Measurements from ENCODE around the gene CLDND1. TPM values are rescaled to one million over a fixed set of nuclear protein-coding genes. Genes with fewer than 3 reads are reported as not detected.

Gene CLDND1
- total and polyA plus RNA-seq, 2 of the 13 experiments (the other 11 are each of a cell fraction or from before 2014, with no cell fraction given): 50.8 to 121 TPM

DNA sequence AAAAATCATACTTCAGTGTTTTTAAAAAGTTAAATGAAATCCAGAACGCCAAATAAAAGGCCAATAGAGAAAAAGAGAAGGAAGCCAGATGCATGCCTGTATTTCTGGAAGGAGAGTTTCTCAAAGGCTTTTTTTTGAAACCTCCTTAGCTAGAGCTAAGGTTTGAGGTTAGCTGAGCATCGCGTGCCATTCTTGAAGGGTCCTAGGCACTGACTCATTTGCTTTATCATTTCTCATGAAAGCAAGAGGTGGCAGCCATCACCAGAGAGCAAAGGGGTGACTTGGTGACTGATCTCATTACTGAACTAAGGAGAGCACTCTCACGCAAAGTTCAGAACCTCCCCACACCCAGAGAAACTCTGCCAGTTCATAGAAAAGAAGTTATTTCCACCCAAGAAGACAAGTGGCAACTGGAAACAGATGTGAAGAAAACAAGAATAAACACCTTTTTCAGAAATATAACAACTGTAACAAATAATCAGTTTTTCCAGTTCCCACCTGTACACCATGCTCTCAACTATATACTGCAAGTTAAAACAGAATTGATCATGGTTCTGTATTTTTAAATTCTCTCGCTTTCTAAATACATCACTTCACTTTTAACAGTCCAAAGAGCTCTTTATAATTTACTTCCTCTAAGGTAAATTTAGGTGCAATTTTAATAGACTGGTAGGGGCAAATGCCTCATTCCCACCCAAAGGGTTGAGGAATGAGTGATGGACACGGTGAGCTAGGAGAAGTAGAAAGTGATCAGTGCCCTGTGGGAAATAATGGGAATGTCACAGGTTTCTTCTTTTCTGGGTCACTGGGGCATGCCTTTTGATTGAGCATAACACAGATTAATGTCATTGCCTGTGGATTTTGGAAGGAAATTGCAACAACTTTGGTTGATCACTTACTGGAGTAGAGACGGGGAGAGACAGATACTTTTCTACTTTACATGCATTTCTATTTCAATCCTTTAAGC, 33.7 kb upstream of the CLDND1 start:
- Histone ChIP-seq H2AFZ (ENCODE audit: low read length) (no peak overlapping the region), H3K79me2 (ENCODE audit: insufficient read depth, low read length) (no peaks in the 10 kb centered on the region), H3K4me3 (replicated peaks in 1 of 3; ENCODE audit: insufficient read depth in 1 of 3, low read depth in 2 of 3, low read length in 3 of 3) (no peak overlapping the region), H3K4me2 (ENCODE audit: low read depth, low read length) (no peak overlapping the region), H4K20me1 (ENCODE audit: insufficient read depth, low read length) (no peaks in the 10 kb centered on the region), H3K9me3 (ENCODE audit: low read length) (no peaks in the 10 kb centered on the region), H3K27ac (ENCODE audit: extremely low read length, insufficient read depth, low read length) (no peak overlapping the region), H3K4me1 (ENCODE audit: insufficient read depth, low read length) (no peaks in the 10 kb centered on the region), H3K27me3 (ENCODE audit: control insufficient read depth in 1 of 2, insufficient read depth in 2 of 2, low read length in 2 of 2) (no peaks in the 10 kb centered on the region), H3K36me3 (replicated peaks in 1 of 2; ENCODE audit: control insufficient read depth in 1 of 2, insufficient read depth in 2 of 2, low read length in 2 of 2) (no peaks in the 10 kb centered on the region), H3K9ac (ENCODE audit: insufficient read depth, low read depth, low read length) (no peak overlapping the region)
- BruUV-seq (replicated peaks): no TSS peak
- in situ Hi-C loops (cut with HindIII; ENCODE audit: extremely low pct_ligation_motif_present, low pct_unique_long_range_greater_than_20kb) (loop anchor here (25.0 kb wide), 1 partner anchor 519 kb away; the partner anchor contains the start of gene GABRR3), intact Hi-C loops (cut with micrococcal nuclease; ENCODE audit: unreplicated experiment) (no loop called here)
- CTCF ChIA-PET (ENCODE audit: low intra/inter-chr PET ratio, low total read pairs): no interaction called here
- POLR2A ChIA-PET: no interaction called here
- DNase-seq (ENCODE audit: low spot score): no peak
- no peak for ATAC-seq
- FAIRE-seq: no peak
- WGBS (ENCODE audit: low lambda C conversion rate): 46% methylated on average over 7 of the region's 7 CpGs
- TF ChIP-seq, protein P1, sequence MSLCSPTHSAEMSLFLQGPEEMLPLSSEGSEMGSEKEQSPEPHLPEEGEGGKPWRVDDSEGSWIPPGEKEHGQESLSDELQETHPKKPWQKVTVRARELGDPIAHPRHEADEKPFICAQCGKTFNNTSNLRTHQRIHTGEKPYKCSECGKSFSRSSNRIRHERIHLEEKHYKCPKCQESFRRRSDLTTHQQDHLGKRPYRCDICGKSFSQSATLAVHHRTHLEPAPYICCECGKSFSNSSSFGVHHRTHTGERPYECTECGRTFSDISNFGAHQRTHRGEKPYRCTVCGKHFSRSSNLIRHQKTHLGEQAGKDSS (CRISPR knock-in tag; IDR thresholded peaks at IDR 0.05; ENCODE audit: borderline replicate concordance, low read depth): no peak
- TF ChIP-seq, protein P2, sequence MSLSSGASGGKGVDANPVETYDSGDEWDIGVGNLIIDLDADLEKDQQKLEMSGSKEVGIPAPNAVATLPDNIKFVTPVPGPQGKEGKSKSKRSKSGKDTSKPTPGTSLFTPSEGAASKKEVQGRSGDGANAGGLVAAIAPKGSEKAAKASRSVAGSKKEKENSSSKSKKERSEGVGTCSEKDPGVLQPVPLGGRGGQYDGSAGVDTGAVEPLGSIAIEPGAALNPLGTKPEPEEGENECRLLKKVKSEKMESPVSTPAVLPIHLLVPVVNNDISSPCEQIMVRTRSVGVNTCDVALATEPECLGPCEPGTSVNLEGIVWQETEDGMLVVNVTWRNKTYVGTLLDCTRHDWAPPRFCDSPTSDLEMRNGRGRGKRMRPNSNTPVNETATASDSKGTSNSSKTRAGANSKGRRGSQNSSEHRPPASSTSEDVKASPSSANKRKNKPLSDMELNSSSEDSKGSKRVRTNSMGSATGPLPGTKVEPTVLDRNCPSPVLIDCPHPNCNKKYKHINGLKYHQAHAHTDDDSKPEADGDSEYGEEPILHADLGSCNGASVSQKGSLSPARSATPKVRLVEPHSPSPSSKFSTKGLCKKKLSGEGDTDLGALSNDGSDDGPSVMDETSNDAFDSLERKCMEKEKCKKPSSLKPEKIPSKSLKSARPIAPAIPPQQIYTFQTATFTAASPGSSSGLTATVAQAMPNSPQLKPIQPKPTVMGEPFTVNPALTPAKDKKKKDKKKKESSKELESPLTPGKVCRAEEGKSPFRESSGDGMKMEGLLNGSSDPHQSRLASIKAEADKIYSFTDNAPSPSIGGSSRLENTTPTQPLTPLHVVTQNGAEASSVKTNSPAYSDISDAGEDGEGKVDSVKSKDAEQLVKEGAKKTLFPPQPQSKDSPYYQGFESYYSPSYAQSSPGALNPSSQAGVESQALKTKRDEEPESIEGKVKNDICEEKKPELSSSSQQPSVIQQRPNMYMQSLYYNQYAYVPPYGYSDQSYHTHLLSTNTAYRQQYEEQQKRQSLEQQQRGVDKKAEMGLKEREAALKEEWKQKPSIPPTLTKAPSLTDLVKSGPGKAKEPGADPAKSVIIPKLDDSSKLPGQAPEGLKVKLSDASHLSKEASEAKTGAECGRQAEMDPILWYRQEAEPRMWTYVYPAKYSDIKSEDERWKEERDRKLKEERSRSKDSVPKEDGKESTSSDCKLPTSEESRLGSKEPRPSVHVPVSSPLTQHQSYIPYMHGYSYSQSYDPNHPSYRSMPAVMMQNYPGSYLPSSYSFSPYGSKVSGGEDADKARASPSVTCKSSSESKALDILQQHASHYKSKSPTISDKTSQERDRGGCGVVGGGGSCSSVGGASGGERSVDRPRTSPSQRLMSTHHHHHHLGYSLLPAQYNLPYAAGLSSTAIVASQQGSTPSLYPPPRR (CRISPR knock-in tag; IDR thresholded peaks at IDR 0.05; ENCODE audit: borderline replicate concordance): no peak
- TF ChIP-seq NFYC (CRISPR knock-in tag; IDR thresholded peaks at IDR 0.05): no peak
- TF ChIP-seq RAD51 (IDR thresholded peaks at IDR 0.05; ENCODE audit: borderline replicate concordance): no peak
- no peak for TF ChIP-seq ZNF549 (CRISPR knock-in tag; IDR thresholded peaks at IDR 0.05)

Data from HepG2 (cell line).